ENCODE results near the gene HPS3. TPM values are rescaled to one million over a fixed set of nuclear protein-coding genes. Genes with fewer than 3 reads are reported as not detected.

The HPS3 gene
- total RNA-seq, 2 experiments from 2014 or later = 26.2 to 38.8 TPM

DNA sequence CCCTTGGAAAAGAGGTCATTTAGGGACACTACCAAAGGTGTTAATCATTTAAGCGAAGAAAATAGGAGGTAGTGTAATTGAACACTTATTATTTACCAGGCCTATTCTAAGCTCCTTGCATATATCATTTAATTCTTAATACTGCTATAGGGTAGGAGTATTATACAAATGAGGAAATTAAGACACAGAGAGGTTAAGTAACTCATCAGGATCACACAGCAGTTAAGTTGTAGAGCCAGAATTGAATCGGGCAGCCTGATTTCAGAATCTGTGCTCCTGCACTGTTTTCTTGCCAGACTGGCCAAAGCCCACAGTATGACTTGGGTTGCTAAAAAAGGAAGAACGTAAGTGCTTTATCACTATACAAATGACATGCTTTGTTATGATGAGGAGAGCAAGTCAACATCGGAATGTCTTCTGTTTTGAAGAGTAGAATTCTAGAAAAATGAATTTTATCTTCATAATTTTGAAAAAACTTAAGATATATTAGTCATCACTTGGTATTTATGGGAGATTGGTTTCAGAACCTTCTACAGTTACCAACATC, 31.4 kb downstream of the HPS3 start:
- ChIA-PET POLR2A (interaction anchor here (0.7 to 1.9 kb wide), 3 partner anchors 8 to 30 kb away, joined by 3 to 6 read pairs (median 4); no protein-coding TSS in a partner anchor), CTCF (ENCODE audit: unreplicated experiment) (interaction anchor here (0.6 kb wide), 1 partner anchor 456 kb away, joined by 3 read pairs; no protein-coding TSS in a partner anchor)
- Histone ChIP-seq H3K27ac (ENCODE audit: low read depth, low read length, poor library complexity, severe bottlenecking) (no peak overlapping the region), H3K4me2 (ENCODE audit: low read length) (no peak overlapping the region), H4K20me1 (ENCODE audit: insufficient read depth, low read length) (no peaks in the 10 kb centered on the region), H3K9me3 (ENCODE audit: low read length) (no peaks in the 10 kb centered on the region), H3K4me1 (ENCODE audit: insufficient read depth, low read length, poor library complexity, severe bottlenecking) (peaks cover 6% of the 10 kb centered on the region), H3K9me2 (ENCODE audit: insufficient read depth, low read length) (no peaks in the 10 kb centered on the region), H3K79me2 (ENCODE audit: insufficient read depth, low read depth, low read length) (no peaks in the 10 kb centered on the region), H2AFZ (ENCODE audit: low read length) (no peak overlapping the region), H3K36me3 (ENCODE audit: insufficient read depth, low read length) (peaks cover 89% of the 10 kb centered on the region), H3K4me3 (ENCODE audit: low read depth, low read length, poor library complexity, severe bottlenecking) (no peak overlapping the region)
- no peak for TF ChIP-seq EZH2phosphoT487 (IDR thresholded peaks at IDR 0.05; ENCODE audit: borderline replicate concordance, low read depth, low read length)
- TF ChIP-seq, protein P1, sequence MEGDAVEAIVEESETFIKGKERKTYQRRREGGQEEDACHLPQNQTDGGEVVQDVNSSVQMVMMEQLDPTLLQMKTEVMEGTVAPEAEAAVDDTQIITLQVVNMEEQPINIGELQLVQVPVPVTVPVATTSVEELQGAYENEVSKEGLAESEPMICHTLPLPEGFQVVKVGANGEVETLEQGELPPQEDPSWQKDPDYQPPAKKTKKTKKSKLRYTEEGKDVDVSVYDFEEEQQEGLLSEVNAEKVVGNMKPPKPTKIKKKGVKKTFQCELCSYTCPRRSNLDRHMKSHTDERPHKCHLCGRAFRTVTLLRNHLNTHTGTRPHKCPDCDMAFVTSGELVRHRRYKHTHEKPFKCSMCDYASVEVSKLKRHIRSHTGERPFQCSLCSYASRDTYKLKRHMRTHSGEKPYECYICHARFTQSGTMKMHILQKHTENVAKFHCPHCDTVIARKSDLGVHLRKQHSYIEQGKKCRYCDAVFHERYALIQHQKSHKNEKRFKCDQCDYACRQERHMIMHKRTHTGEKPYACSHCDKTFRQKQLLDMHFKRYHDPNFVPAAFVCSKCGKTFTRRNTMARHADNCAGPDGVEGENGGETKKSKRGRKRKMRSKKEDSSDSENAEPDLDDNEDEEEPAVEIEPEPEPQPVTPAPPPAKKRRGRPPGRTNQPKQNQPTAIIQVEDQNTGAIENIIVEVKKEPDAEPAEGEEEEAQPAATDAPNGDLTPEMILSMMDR (conservative IDR thresholded peaks at IDR 0.05; ENCODE audit: low read length) = no peak
- DNase-seq (ENCODE audit: low spot score) = no peak
- intact Hi-C loops (cut with micrococcal nuclease; ENCODE audit: unreplicated experiment) = no loop called here
- no TSS peak for BruUV-seq (replicated peaks)

DNA sequence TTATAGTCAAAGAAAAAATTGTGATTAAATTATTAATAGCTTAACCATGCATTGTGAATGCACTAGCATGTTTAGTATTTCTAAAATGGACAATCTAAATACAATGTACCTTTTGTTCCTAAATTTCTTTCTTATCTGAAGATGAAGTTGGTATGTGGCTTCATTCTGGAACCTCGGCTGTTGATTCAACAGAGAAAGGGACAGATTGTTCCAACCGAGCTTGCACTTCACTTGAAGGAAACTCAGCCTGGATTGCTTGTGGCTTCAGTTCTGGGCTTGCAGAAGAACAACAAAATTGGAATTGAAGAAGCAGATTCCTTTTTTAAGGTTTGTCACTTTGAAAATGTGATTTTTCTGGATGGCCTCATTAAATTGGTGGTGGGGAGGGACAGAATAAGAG, 32.6 kb downstream of the HPS3 start:
- Histone ChIP-seq H3K79me2 (ENCODE audit: insufficient read depth, low read depth, low read length) (no peaks in the 10 kb centered on the region), H3K36me3 (ENCODE audit: insufficient read depth, low read length) (peaks cover 89% of the 10 kb centered on the region), H2AFZ (ENCODE audit: low read length) (no peak overlapping the region), H3K4me3 (ENCODE audit: low read depth, low read length, poor library complexity, severe bottlenecking) (no peak overlapping the region), H3K4me1 (ENCODE audit: insufficient read depth, low read length, poor library complexity, severe bottlenecking) (peaks cover 6% of the 10 kb centered on the region), H4K20me1 (ENCODE audit: insufficient read depth, low read length) (no peaks in the 10 kb centered on the region), H3K9me3 (ENCODE audit: low read length) (no peaks in the 10 kb centered on the region), H3K27ac (ENCODE audit: low read depth, low read length, poor library complexity, severe bottlenecking) (no peak overlapping the region), H3K9me2 (ENCODE audit: insufficient read depth, low read length) (no peaks in the 10 kb centered on the region), H3K4me2 (ENCODE audit: low read length) (no peak overlapping the region)
- TF ChIP-seq, protein P1 (conservative IDR thresholded peaks at IDR 0.05; ENCODE audit: low read length) = no peak
- no peak for TF ChIP-seq EZH2phosphoT487 (IDR thresholded peaks at IDR 0.05; ENCODE audit: borderline replicate concordance, low read depth, low read length)
- BruUV-seq (replicated peaks) = no TSS peak
- no peak for DNase-seq (ENCODE audit: low spot score)
- ChIA-PET CTCF (ENCODE audit: unreplicated experiment) (no interaction called here), POLR2A (interaction anchor here (0.9 to 1.9 kb wide), 3 partner anchors 16 to 118 kb away, joined by 3 to 6 read pairs (median 4); no protein-coding TSS in a partner anchor)
- intact Hi-C loops (cut with micrococcal nuclease; ENCODE audit: unreplicated experiment) = no loop called here

DNA sequence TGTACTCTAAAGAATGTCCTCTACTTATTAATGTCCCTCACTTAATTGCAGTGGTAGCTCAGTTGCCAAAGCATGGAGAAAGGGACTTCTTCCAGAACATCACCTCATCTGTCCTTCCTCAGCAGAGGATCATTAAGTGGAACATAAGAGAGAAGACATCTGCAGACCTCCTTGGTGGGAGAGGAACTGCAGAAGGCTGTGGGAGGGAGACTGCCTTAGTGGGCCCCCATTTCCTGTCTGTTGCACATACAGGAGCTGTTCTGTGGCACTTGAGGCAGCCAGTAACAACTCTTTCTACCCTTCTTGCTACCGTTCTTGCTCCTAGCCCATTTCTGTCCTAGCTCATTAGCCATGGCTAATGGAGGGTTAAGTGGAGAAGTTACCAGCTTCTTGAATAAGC, 33.6 kb downstream of the HPS3 start:
- intact Hi-C loops (cut with micrococcal nuclease; ENCODE audit: unreplicated experiment) = no loop called here

More for the DNA sequence above, 33.6 kb downstream of the HPS3 start:
- TF ChIP-seq, protein P1 (conservative IDR thresholded peaks at IDR 0.05; ENCODE audit: low read length) = no peak
- TF ChIP-seq EZH2phosphoT487 (IDR thresholded peaks at IDR 0.05; ENCODE audit: borderline replicate concordance, low read depth, low read length) = no peak
- Histone ChIP-seq H2AFZ (ENCODE audit: low read length) (no peak overlapping the region), H4K20me1 (ENCODE audit: insufficient read depth, low read length) (no peaks in the 10 kb centered on the region), H3K36me3 (ENCODE audit: insufficient read depth, low read length) (peaks cover 90% of the 10 kb centered on the region), H3K4me1 (ENCODE audit: insufficient read depth, low read length, poor library complexity, severe bottlenecking) (peaks cover 6% of the 10 kb centered on the region), H3K9me2 (ENCODE audit: insufficient read depth, low read length) (no peaks in the 10 kb centered on the region), H3K79me2 (ENCODE audit: insufficient read depth, low read depth, low read length) (no peaks in the 10 kb centered on the region), H3K4me2 (ENCODE audit: low read length) (no peak overlapping the region), H3K9me3 (ENCODE audit: low read length) (no peaks in the 10 kb centered on the region), H3K4me3 (ENCODE audit: low read depth, low read length, poor library complexity, severe bottlenecking) (no peak overlapping the region), H3K27ac (ENCODE audit: low read depth, low read length, poor library complexity, severe bottlenecking) (no peak overlapping the region)
- peak; percentile 13 for DNase-seq (ENCODE audit: low spot score)
- BruUV-seq (replicated peaks) = no TSS peak
- POLR2A ChIA-PET = interaction anchor here (0.6 to 1.3 kb wide), 5 partner anchors 12 to 98 kb away, joined by 3 to 9 read pairs (median 4); partner anchors contain the start of gene HPS3
- CTCF ChIA-PET (ENCODE audit: unreplicated experiment) = no interaction called here

Data from OCI-LY7 (cell line).